Epithelial cell of prostate (primary cell): ENCODE measurements around the gene DENND11.
"Not testable (repeated sequence)": the region's sequence is repeated elsewhere in the genome, so short reads cannot be mapped to it uniquely, and the experiment has no call there.

ENCODE experiments used
- DNase-seq: peaks from one replicate; pipeline ENCODE4 v3.0.0-alpha.2; 2011; ENCODE audit warnings: low read depth, low spot score
- H3K27ac ChIP-seq: fragments of 450-650 bp; 2 replicates; pipeline ENCODE4 v1.5.1; 2017; ENCODE audit warnings: mild to moderate bottlenecking

DENND11 gene

DNA sequence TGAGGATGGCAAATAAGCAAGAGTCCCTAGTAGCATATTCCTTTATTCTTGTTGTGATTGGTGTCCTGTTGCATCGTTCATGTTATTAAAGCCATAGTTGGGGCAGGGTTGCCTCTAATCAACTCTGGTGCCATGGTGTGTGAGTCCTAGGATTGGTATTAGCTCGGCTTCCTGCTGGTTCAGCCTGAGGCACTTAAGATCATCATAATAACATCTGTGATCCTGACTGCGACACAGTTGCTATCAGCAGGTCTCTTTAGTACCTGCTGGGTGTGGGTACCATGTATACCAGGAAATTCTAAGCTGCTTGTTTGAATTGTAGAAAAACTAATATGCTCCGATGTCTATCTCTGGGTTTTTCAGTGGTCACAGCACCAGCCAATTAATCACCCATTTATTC is 7.8 kb upstream of the DENND11 start:
- peak overlapping the region; percentile 59 for H3K27ac ChIP-seq
- DNase-seq, result no peak

DNA sequence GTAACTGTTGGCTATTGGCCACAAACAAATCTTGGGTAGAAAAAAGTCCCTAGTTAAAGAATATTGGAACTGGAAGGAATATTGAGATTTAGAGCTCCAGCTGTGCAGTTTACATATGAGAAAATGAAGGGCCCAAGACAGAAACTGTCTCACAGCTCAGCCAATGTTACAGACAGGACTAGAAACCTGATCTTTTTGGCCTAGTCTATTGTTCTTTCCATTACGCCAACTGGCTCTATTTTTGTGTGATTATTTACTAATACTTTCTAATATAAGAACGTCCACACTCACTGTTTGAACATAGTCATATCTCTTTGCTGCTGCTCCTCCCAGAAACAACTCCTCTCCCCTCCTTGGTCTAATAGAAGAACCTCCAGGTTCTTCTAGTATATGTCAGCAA is 7.4 kb upstream of the DENND11 start:
- no peak for DNase-seq

DNA sequence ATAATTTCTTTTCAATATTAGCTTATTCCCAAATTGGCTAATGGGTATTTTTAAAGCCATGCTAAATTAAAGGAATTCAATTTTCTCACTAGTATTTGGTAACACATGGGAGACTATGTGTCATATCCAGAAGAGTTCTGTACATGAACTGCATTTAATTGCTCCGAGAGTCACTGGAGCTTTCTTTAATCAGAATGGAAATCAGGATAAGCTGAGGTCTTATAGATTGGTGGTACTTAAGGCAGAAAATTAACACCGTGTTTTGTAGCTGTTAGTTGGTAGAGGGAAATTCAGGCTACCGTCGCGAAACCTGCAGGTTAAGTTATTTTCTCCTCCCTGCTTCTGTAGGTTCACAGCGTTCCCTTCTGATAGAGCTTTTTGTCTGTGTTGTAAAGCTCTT is 6.4 kb upstream of the DENND11 start, which contains the start of gene WEE2:
TSS of gene WEE2 (plus strand) at position 3 of the 400 bp plus-strand sequence. CDS start 406 bp downstream, outside the sequence.
- H3K27ac ChIP-seq, result peak within 1 kb of the TSS; percentile 59
- no peak for DNase-seq

More for the DNA sequence above, 7.4 kb upstream of the DENND11 start:
- peak overlapping the region; percentile 59 for H3K27ac ChIP-seq

DNA sequence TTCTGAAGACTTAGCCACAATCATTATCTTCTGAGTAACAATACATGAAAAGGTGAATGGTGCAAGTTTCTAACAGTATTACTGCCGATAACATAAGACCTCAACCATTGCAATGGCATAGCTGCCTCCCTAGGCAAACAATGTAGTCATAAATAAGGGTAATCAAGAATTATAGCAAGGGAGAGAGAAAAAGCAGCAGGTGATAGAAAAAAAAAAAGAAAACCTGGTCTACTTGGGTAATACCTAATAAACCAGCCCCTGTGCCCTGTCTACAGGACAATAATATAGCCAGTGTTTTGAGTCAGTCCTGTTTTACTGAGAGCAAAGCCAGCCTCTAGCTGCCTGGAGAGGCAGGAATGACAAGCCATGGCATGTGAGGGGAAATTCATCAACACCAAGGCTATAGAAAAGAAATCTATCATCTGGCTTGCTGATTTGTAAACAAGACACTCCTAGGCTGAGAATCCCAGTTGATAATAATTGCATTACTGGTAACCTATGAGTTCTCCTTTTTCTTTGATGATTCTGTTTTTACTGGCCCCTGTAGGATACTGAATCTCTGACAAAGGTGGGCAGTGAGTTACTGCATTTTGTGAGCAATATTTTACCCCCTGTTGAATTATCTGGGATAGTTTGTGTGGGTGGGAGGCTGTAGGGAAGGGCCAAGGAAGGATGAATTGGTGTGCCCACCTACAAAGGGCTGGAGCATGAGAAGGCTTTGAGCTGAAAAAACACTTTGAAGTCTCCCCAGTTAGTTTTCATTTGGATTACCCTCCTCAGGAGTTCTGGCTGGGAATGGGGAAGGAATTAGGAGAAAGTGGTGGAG is 4.5 kb upstream of the DENND11 start:
- DNase-seq, result no peak
- H3K27ac ChIP-seq, result peak overlapping the region; percentile 61

DNA sequence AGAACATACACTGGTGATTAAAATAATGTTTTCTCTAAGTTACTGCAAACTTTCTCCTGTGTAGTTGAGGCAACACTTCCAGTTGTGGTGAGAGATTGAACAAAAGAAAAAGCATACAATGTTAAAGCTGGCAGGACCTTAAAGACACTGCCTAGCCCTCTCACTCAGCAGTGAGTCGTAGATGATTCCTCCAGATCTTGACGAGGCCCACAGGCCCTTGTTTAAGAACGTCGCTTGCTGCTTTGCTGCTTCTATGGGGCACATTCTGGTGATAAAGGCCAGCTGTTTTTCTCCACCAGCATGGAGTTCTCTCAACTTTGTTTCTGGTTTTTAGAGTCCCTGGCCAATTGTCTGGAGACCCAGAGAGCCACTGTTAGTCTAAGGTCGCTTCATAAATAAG is 2.8 kb upstream of the DENND11 start:
- DNase-seq, result no peak

DNA sequence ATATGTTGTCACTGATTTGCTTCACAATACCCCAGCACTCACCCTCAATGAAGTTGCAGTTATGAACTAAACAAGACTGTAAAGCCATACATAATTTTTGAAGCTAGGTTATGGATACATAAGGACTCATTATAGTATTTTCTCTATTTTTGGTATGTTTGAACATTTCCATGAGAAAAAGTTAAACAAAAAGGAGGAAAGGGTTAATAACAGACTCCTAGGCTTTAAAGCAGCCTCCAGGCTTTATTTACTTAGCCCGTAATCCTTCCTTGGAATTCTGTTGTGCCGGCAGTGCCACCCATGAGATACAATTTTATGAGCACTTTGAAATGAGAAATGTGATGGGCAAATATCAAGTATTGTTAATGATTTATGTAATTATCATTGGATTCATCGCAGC is 2.1 kb upstream of the DENND11 start:
- DNase-seq, result no peak
- no peak overlapping the region for H3K27ac ChIP-seq

More for the DNA sequence above, 2.8 kb upstream of the DENND11 start:
- peak overlapping the region; percentile 44 for H3K27ac ChIP-seq

DNA sequence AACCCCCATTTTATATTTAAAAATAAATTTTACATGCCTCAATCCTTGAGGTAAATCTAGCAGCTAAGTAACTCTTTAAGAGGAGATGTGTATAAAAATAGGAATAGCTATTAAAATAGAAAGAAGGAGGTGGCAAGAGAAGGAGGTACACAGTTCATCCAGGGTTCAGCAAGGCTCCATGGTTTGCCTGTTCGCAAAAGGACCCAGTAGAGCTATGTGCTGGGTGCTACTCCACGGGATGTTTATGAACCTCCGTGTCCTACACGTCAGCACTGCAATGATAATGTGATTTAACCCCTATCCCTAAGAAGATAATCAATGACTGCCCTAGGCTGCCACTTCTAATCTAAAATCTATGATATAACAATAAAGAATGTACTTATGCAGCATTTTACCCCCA is 926 bp upstream of the DENND11 start:
- H3K27ac ChIP-seq, result no peak overlapping the region
- DNase-seq, result no peak

DNA sequence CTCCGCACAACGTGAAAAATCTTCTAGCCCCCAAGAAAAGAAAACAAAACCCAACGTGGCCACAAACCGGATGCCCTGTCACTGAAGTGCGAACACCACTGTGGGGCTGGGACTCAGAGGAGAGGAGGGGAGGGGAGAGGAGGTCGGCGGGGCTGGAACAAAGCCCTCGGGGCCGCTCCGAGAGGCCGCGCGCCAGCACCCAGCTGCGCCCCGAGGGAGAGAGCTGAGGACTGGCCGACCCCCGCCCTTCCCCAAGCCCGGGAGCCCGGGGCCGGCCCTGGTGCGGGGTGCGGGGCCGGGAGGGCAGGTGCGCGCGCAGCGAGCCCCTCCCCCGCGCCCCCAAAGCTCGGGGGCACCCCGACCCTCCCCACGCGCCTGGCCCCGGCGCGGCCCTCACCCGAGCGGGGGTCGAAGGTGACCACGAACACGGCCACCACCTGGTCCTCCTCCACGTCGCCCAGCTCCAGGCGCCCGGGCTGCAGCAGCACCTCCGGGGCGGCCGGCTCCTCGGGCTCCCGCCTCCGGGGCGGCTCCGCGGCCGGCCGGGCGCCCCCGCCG is 398 bp downstream of the DENND11 start:
- H3K27ac ChIP-seq, result peak overlapping the region; percentile 15
- no peak for DNase-seq

DNA sequence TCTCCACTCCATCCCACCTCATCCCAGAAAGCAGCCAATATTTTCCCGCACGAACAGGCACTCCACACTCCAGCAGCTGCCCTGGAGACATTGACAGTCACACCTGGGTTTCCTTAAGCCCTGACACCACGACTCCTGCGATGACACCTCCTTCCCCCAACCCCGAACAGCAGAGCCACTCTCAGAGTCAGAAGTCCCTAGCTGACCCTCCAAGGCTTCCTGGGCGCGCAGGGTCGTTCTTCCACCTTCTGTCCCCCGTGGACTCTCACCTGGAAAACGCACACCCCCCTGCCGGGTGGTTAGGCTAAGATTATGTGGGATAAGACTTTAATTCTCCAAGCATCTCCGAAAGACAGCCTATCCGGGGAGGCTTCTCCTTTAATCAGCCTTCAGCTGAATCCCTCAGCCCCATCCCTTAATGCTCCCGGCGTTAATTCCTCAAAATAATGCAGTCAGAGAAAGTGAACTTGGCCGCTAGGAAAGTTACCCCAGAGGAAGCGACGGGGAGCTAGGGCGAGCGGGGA is 1.1 kb downstream of the DENND11 start:
- no peak overlapping the region for H3K27ac ChIP-seq
- DNase-seq, result no peak

DNA sequence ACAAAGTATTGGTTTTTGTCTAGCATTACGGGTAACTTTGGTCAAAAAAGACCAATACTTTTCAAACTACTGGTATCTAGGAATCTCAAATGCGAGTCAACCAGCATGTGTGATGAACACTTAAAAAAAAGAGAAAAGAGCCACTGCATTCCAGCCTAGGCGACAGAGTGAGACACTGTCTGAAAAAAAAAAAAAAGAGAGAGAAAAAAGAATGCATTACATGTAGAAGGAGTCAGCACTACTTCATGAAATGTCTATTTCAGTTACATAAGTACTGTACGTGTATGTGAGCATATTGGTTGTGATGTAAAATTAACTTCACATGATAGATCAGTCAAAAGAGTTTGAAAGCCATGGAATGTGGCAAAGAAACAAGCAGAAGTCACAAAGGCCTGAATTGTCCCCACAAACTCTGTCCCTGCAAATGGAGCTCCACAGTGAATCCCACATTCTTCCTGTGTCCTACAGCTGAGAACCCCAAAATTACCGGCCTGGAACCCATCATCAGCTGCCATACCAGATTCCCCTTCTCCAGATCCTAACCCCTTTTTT is 1.6 kb downstream of the DENND11 start:
- no peak for DNase-seq
- no peak overlapping the region for H3K27ac ChIP-seq

DNA sequence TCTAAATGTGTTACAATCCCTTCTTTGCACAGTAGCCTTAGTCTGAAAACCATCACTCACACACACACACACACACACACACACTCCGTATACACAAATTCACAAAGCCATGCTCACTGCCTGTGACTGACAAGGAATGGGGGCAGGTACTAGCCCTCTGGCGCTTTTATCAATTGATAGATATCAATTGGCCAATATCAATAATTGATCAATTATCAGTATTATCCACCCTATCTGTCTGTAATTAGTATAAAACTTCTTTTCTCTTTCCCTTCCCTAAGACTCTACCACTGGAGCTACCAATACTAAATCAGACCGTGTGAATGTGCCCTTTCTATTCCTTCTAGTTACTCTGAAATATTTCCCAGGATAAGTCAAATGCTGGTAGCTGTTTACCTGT is 2.1 kb downstream of the DENND11 start:
- no peak for DNase-seq
- H3K27ac ChIP-seq, result no peak overlapping the region

DNA sequence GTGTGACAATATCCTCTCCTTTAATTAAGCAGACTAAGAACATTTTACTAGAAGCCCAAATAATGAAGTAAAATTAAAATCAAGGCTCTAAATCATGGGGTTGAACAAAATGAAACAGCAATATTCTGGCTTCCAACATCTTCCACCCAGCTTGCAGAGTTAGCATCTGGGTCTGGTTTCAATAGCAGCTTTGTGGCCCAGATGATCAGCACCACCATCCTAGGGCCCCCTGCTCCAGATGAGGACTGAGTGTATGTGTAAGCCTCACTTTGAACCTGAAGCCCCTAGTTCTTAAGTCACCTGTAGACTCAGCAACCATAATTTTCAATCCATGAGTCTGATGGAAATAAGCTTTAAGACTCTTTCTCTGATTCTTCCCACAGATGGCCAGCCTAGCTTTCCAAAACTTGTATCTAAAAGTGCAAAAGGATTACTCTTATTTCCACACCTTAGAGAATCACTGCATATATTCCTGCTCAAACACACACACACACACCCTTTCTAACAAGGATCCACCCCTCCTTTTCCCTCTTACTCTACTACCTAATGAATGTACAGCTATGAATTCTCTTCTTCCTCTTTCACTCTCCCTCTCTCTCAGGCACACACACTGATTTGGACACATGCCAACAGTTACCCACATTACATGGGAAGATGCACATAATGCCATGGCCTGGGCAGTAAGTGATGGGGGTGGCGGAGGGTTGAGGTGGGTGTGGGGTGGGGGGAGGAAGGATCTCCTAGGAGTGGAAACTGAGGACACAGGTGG is 3.5 kb downstream of the DENND11 start:
- H3K27ac ChIP-seq, result no peak overlapping the region
- DNase-seq, result no peak

DNA sequence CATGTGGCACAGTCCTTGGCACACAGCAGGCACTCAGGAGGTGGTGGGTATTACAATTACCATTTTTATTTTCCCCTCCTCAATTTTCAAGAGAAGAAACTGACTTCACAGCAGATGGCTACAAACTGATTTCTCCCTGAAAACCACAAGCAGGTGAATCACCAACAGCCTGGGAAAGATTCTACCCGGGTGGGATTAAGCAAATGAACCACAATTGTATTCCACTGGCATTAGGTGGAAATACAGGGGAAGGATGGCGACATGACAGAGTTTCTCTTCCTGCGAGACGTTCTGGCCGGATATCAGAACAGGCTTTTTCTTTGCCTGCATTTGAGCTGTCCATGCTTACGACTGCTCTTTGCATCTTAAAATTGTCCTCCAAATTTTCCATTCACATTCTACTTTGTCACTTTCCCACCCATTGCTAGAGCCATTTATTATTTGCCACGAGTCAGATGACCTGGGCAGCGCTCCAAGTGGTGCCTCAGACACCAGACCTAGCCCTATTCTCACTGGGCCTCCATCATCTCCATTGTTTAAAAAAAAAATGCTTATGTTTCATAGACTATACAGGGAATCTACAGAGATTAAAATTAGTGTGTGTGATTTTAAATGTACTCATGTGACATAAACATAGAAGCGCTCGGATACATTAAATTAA is 4.6 kb downstream of the DENND11 start:
- no peak for DNase-seq

DNA sequence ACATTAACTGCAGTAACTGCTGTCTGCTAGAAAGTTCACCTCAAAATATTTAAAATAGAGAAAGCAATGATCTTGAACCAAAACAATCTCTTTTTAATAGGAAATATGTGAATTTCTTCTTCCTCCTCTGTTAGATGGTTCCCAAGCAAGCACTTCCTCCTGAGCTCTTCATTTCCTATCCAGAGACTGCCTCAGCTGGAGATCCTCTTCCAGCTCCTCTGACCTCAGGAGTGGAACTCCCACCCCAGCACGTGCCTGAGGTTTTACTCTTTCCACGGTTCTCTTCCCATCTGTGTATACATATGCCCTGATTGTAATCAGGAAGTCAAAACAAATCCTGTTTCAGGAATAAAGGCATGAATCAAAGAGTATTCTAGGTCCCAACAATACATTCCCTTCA is 5.6 kb downstream of the DENND11 start:
- no peak for DNase-seq
- H3K27ac ChIP-seq, result no peak overlapping the region

More for the DNA sequence above, 4.6 kb downstream of the DENND11 start:
- H3K27ac ChIP-seq, result peak overlapping the region; percentile 13

DNA sequence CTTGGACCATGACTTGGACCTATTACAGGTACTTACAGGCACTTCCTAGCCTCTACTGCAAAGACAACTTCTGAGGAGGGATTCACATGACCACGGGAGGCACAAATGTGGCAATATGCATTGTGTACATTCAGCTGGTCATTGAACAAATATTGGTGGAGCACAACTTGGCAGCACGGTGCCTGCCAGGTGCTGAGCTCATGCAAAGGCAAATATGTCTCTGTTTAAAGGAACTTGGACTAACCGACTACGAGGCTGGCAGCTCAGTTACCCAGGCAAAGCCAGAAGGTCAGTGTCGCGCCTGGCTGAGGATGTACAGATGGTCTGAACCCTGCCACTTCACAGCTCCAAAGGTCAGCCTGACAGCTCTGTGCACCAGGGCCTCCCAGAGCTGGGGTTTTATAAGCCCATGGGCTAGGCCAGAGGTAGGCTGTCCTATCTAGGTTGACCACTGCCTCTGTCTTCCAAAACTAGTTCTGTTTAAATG is 6.1 kb downstream of the DENND11 start:
- DNase-seq, result no peak
- no peak overlapping the region for H3K27ac ChIP-seq

DNA sequence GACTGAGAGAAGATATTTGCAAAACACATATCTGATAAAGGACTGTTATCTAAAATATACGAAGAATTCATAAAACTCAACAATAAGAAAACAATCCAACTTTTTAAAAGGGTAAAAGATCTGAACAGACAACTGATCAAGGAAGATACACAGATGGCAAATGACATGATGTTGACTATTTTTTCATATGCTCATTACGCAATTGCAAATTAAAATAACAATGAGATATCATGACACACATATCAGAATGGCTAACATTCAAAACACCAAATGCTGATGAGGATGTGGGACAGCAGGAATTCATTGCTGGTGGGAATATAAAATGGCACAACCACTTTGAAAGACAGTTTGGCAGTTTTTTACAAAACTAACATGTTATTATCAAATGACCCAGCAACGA is 8.9 kb downstream of the DENND11 start:
- H3K27ac ChIP-seq, result no peak overlapping the region
- DNase-seq, result no peak

DNA sequence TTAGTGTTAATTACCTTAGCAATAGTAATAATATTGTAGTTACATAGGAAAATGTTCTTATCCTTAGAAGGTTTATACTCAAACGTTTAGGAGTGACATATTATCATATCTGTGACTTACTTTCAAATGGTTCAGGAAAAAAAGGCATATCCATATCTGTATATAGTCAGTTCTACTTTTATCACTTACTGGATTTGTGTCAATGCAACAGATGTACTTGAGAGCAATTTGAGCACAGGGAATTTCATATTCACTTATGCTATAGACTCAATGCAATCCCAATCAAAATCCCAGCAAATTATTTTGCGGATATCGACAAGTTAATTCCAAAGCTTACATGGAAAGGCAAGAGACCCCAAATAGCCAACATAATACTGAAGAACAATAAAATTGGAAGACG is 10.0 kb downstream of the DENND11 start:
- no peak overlapping the region for H3K27ac ChIP-seq
- DNase-seq, result no peak

DNA sequence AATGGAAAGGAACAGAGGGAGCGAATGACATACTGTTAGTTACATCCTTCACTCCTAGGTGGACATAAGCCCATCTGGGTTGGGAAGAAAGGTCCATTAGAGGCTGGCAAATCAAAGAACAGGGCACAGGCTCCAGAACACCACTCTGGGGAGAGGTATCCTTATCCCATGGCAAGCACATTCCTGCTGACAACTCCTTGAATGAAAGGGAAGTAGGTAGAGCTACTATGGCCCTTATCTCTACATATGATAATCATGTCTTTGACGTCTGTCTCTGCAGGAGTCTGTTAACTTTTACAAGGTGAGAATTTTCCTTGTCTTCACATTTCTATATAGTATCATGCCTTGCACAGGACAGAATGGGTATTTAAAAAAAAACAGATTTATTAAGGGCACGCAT is 10.4 kb downstream of the DENND11 start:
- H3K27ac ChIP-seq, result no peak overlapping the region
- no peak for DNase-seq

DNA sequence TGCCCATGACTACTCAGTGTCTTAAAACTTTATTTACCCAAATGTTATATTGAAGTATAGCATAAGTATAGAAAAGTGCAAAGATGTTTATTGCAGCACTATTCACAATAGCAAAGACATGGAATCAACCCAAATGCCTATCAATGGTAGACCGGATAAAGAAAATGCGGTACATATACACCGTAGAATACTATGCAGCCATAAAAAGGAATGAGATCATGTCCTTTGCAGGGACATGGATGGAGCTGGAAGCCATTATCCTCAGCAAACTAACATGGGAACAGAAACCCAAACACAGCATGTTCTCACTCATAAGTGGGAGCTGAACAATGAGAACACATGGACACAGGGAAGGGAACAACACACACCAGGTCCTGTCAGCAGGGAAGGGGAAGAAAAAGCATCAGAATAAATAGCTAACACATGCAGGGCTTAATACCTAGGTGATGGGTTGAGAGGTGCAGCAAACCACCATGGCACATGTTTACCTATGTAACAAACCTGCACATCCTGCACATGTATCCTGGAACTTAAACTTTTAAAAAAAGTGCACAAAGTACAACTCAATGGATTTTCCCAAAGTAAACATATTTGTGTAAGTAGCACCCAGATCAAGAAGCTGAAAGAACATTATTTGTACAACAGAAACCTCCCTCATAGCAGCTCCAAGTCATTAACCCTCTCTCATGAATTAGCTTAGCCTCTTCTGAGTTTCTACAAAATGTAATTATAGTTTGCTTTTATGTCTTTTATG is 12.7 kb downstream of the DENND11 start:
- not testable (repeated sequence) for DNase-seq, H3K27ac ChIP-seq
